NCI-H2196 treated with DMSO at 0.1 percent for 48 hours (cell line): ENCODE measurements around the gene TNKS1BP1.
"Not testable (repeated sequence)": the region's sequence is repeated elsewhere in the genome, so short reads cannot be mapped to it uniquely, and the experiment has no call there.

Source experiments
- DNase-seq: peaks from one replicate; lab custom pipeline; 2025; ENCODE audit not compliant: unreplicated experiment; lab: John Stamatoyannopoulos, UW

TNKS1BP1 gene

GRCh38 chr11:57324886-57325734, at the start of gene TNKS1BP1:
Gene TNKS1BP1, minus strand, starts transcription at chr11:57324952. Its CDS starts 3,067 bp downstream, at chr11:57321885.
- DNase-seq = peak; percentile 93

GRCh38 chr11:57373146-57373545, 48.4 kb upstream of the TNKS1BP1 start:
- DNase-seq = no peak

DNA sequence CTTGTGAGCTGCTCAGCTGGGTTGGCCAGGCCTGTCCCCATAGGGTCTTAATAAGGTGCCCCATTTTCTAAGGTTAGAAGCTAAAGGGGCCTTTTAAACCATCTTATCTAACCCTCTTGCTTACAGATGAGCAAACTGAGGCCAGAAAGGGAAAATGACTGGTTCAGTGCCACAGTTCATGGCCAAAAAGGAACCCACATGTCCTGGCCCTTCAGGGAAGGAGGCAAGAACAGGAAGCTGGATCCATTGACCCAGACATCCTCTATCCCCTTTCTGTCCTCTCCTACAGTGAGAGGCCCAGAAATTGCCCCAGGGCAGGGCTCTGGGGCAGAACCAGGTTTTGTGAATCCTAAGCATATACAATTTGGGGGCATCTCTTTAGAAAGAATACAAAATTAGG, 46.2 kb upstream of the TNKS1BP1 start:
- no peak for DNase-seq

GRCh38 chr11:57370251-57370650, 45.5 kb upstream of the TNKS1BP1 start:
- DNase-seq = no peak

DNA sequence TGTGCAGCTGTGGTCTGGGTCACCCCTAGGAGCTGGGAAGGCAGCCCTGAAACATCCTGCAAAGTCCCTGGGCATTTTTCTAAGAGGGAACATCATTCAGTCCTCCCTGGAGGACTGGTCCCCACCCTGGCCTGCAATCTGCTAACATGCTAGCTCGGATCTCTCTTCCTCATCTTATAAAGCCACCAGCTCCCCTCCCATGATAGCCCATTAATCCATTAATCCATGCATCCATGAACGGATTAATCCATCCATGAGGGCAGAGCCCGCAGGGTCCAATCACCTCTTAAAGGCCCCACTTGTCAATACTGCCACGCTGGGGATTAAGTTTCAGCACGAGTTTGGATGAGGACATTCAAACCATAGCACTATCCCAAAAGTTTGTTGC, 44.1 kb upstream of the TNKS1BP1 start:
- DNase-seq = no peak

- DNase-seq = peak; percentile 16
These were observed 43.5 kb upstream of the TNKS1BP1 start for GRCh38 chr11:57368106-57368844.

DNA sequence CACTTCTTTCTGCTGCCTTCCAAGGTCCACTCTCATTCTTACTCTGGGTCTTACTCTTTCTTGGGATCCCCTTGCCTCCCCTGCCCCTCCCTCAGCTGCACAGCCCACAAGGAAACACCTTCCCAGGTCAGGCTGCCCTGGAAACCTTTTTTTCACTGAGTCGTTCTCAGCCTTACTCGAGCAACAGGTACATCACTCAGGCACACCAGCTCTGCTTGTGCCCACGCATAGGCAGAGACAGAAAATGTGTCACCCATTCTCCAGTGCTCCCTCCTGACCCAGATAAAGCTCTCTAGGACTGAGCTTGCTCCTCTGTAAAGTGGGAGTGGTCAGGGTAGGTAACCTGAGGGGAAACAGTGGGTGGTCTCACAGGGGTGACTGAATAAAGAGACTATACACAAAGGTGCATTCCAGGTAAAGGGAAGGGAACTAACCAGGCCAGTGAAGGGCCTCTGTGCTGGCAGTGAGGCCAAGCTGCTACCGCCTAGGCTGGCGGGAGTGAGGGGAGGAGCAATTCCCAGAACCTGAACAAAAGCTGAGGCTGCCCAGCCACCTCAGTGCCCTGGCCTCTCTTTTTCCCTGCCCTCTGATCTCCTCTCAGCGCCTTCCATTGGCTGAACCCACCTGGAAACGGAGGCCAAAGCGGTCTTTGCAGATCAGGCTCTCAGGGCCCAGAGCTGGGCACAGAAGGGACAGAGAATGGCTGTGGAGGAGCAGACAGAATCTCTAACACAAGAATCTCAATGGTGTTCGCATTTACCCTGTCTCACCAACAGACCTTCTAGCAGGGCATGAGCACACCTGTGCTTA, 40.3 kb upstream of the TNKS1BP1 start:
- no peak for DNase-seq

GRCh38 chr11:57363131-57364080, 38.7 kb upstream of the TNKS1BP1 start:
- DNase-seq = no peak

- no peak for DNase-seq
These were observed 37.2 kb upstream of the TNKS1BP1 start for GRCh38 chr11:57361926-57362325.

GRCh38 chr11:57361420-57361819, 36.7 kb upstream of the TNKS1BP1 start:
- not testable (repeated sequence) for DNase-seq

DNA sequence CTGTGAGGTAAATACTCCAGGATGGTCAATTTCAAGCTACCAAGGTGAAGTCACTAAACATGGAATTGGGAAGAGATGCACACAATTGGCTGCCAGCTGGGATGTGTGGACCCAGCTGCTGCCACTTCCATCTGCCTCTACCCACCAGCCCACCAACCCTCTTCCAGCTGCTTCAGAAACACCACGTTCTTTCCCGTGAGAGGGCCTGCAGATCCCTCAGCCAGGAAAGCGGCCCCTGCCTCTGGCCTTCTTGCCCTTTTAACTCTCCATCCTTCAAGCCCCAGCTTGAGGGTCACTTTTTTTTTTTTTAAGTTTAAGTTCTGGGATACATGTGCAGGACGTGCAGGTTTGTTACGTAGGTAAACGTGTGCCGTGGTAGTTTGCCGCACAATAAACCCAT, 36.2 kb upstream of the TNKS1BP1 start:
- no peak for DNase-seq

DNA sequence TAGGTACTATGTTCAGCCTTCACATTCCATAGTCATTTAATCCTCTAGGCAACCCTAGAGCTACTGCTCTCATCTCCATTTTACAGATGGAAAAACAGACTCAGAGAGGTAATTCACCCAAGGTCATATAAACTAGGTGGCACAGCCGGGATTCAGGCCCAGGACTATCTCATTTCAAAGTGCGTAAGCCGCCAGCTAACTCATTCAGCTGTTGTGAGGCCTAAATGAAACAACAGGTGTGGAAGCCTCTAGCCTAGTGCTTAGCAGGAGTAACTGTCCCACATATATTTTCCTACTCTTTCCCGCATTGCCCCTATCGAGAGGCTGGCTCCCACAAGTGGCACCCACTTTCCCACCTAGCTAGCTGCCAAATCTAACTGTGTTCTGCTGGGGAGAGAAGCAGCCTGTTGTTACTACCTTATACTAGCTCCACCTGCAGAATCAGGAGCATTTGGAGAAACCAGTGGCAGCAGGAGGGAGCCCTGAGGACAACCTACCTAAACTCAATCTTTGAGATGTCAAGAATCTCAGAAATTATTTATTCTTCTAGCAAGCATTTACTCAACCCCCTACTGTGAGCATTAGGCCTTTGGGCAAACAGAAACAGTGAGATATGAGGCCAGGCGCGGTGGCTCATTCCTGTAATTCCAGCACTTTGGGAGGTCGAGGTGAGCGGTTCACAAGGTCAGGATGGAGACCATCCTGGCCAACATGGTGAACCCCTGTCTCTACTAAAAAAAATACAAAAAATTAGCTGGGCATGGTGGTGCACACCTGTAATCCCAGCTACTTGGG, 35.3 kb upstream of the TNKS1BP1 start:
- no peak for DNase-seq

GRCh38 chr11:57359396-57359795, 34.6 kb upstream of the TNKS1BP1 start:
- no peak for DNase-seq

GRCh38 chr11:57358991-57359390, 34.2 kb upstream of the TNKS1BP1 start:
- DNase-seq = no peak

- no peak for DNase-seq
These were observed 33.8 kb upstream of the TNKS1BP1 start for GRCh38 chr11:57358543-57358961.

GRCh38 chr11:57357856-57358255, 33.1 kb upstream of the TNKS1BP1 start:
- no peak for DNase-seq

GRCh38 chr11:57357310-57357709, 32.6 kb upstream of the TNKS1BP1 start:
- no peak for DNase-seq

DNA sequence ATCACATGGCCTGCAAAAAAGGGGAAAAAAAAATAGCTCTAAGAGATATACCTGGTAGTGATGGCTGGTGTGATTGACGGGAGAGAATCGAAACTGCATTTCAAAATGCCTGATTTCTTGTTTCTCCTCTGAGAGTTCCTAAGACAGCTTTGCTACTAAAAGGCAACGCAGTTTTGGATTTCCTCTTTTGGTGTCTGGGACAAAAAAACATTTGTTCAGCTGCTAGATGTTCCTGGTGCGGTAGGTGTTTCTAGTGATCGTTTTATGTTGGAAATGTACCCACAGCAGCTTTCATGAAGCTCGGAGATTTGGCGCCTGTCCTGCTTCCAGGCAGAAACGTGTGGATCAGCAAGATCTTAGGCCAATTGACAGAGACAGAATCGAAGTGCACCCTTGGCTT, 31.5 kb upstream of the TNKS1BP1 start:
- DNase-seq = no peak

DNA sequence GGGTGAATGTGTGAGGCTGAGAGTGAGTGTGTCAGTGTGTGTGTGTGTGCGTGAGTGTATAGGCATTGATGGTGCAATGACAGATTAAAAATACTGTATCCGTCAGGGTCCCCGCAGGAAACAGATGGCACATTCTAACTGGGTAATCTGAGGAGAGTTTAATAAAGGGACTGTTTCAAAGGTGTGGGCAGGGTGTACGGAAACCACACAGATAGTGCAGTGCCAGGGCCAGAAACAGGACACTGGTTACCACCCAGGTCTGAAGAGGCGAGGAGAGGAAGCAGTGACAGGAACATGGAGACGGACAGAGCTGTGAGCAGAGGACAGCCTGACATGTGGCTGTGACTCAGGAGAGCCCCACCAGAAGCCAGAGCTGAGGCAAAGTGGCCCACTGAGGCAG, 29.9 kb upstream of the TNKS1BP1 start:
- no peak for DNase-seq
